Ramos (cell line): ENCODE results near the gene CLN6.

Source experiments
- in situ Hi-C: fragments of 300-500 bp; cut with MboI; formaldehyde crosslinking; loops from one replicate; pipeline ENCODE4 v1.14.3; 2022; ENCODE audit warnings: low sequenced_read_pairs; ENCODE audit not compliant: unreplicated experiment

CLN6 gene

GRCh38 chr15:68229386-68230156 lies at the start of gene CLN6:
CLN6 (minus strand) TSS chr15:68229728; CDS start chr15:68229584, 144 bp downstream.
- in situ Hi-C loops: loop anchor here (10.0 kb wide), 1 partner anchor 375 kb away; no protein-coding TSS in a partner anchor

GRCh38 chr15:68278595-68279405 lies 49.3 kb upstream of the CLN6 start:
- in situ Hi-C loops: no loop called here

- in situ Hi-C loops: no loop called here
Measured at GRCh38 chr15:68278345-68278594, 48.7 kb upstream of the CLN6 start.

GRCh38 chr15:68277603-68278344 lies 48.2 kb upstream of the CLN6 start, which contains the start of gene FEM1B:
FEM1B (plus strand) TSS chr15:68277745; CDS start chr15:68278418, 673 bp downstream.
- in situ Hi-C loops: no loop called here

- in situ Hi-C loops: no loop called here
Measured at GRCh38 chr15:68277131-68277602, 47.6 kb upstream of the CLN6 start.

GRCh38 chr15:68276668-68277067 lies 47.1 kb upstream of the CLN6 start:
- in situ Hi-C loops: no loop called here

GRCh38 chr15:68275165-68275746 lies 45.7 kb upstream of the CLN6 start:
- in situ Hi-C loops: no loop called here

- in situ Hi-C loops: no loop called here
Measured at GRCh38 chr15:68274201-68274848, 44.8 kb upstream of the CLN6 start.

- in situ Hi-C loops: no loop called here
Measured at GRCh38 chr15:68272721-68273271, 43.3 kb upstream of the CLN6 start.

GRCh38 chr15:68271854-68272471 lies 42.4 kb upstream of the CLN6 start:
- in situ Hi-C loops: no loop called here

- in situ Hi-C loops: no loop called here
Measured at GRCh38 chr15:68268405-68268804, 38.9 kb upstream of the CLN6 start.

- in situ Hi-C loops: no loop called here
Measured at GRCh38 chr15:68265674-68266073, 36.1 kb upstream of the CLN6 start.

GRCh38 chr15:68265081-68265480 lies 35.6 kb upstream of the CLN6 start:
- in situ Hi-C loops: no loop called here

- in situ Hi-C loops: no loop called here
Measured at GRCh38 chr15:68264282-68264681, 34.8 kb upstream of the CLN6 start.

- in situ Hi-C loops: no loop called here
Measured at GRCh38 chr15:68262514-68263356, 33.2 kb upstream of the CLN6 start.

GRCh38 chr15:68261980-68262379 lies 32.5 kb upstream of the CLN6 start:
- in situ Hi-C loops: no loop called here

- in situ Hi-C loops: no loop called here
Measured at GRCh38 chr15:68261241-68261640, 31.7 kb upstream of the CLN6 start.

GRCh38 chr15:68259883-68260282 lies 30.4 kb upstream of the CLN6 start:
- in situ Hi-C loops: no loop called here
